GM12865 (cell line): Measurements from ENCODE around the gene CCDC8.

Experiments used
- DNase-seq: peaks from one replicate; pipeline ENCODE4 v3.0.0; 2010; ENCODE audit warnings: low read depth
- H3K4me3 ChIP-seq: 2 replicates; pipeline ENCODE4 v1.5.1; 2011; ENCODE audit warnings: mild to moderate bottlenecking, low read depth, low read length, control low read depth
- TF ChIP-seq, protein P1 (sequence below): IDR thresholded peaks from 2 replicates; pipeline ENCODE4 v1.5.1; 2011; ENCODE audit warnings: low read length, control low read depth, low read depth, inconsistent platforms; ENCODE audit not compliant: insufficient read depth; ENCODE audit errors: missing control alignments

CCDC8 gene

DNA sequence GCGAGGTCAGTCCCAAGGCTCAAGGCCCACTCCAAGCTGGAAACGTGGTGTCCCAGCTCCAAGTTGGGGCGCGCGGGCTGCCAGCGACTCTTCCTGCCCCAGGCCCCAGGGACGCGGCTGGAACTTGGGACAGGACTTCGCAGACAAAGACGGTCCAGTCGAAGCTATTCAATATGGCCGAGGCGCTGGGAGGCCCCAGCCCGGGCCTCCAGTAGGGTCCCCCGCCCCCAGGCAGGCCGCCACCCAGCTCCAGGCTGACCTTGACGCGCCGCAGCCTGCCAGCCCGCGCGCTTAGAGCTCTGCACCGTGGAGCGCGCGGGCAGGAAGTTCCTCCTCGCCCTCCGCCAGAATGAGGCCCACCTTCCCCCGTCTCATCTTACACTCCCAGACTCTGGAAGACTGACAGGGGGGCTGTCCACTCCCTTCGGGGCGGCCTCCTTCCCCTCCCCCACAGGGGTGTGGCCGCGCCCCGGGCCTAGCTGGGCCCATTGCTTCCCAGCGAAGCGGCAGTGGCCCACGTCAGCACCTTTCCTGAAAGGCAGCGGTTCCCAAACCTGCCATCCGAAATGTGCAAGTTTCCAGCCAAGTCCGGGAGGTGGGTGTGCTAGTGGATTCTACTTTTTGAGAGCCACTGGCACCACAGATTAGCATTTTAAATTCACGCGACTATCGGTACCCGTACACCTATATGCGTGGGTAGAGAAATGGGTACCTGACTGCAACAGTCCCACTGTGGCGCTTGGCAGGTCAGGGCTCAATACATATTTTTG, at the start of gene CCDC8:
Gene CCDC8 (minus strand): TSS at position 303 of the 770 bp plus-strand sequence. CDS start 754 bp downstream, outside the sequence.
- DNase-seq = no peak
- TF ChIP-seq, protein P1, sequence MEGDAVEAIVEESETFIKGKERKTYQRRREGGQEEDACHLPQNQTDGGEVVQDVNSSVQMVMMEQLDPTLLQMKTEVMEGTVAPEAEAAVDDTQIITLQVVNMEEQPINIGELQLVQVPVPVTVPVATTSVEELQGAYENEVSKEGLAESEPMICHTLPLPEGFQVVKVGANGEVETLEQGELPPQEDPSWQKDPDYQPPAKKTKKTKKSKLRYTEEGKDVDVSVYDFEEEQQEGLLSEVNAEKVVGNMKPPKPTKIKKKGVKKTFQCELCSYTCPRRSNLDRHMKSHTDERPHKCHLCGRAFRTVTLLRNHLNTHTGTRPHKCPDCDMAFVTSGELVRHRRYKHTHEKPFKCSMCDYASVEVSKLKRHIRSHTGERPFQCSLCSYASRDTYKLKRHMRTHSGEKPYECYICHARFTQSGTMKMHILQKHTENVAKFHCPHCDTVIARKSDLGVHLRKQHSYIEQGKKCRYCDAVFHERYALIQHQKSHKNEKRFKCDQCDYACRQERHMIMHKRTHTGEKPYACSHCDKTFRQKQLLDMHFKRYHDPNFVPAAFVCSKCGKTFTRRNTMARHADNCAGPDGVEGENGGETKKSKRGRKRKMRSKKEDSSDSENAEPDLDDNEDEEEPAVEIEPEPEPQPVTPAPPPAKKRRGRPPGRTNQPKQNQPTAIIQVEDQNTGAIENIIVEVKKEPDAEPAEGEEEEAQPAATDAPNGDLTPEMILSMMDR = no peak
- H3K4me3 ChIP-seq = no peak within 1 kb of the TSS

DNA sequence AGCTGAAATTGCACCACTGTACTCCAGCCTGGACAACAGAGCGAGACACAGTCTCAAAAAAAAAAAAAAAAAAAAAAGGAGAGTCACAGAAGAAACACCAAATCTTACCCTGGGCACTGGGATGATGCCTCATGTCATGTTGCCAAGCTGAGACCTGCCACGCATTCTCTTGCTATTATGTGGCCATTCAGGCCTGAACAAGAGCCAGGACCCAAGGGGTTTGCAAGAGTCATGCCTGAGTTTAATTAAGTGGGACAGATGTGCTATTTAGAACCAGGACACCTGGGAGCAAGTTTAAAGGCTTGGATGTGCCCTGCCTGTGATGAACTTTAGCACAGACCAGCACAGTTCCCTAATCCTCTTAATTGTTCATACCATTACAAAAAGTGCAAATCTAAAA, 48.2 kb upstream of the CCDC8 start:
- TF ChIP-seq, protein P1 = no peak
- H3K4me3 ChIP-seq = no peak overlapping the region
- no peak for DNase-seq

DNA sequence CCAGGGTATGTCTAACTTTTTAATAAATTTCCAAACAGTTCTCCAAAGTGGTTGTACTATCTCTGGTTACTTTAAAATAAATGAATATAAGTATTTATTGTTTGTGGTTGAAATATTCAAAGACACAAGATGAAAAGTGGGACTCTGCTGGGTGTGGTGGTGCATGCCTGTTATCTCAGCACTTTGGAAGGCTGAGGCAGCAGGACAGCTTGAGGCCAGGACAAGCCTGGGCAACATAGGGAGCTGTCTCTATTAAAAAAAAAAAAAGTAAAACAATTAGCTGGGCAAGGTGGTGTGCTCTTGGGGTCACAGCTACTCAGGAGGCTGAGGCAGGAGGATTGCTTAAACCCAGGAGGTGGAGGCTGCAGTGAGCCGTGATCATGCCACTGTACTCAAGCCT, 47.6 kb upstream of the CCDC8 start:
- TF ChIP-seq, protein P1 = no peak
- no peak for DNase-seq
- H3K4me3 ChIP-seq = no peak overlapping the region

DNA sequence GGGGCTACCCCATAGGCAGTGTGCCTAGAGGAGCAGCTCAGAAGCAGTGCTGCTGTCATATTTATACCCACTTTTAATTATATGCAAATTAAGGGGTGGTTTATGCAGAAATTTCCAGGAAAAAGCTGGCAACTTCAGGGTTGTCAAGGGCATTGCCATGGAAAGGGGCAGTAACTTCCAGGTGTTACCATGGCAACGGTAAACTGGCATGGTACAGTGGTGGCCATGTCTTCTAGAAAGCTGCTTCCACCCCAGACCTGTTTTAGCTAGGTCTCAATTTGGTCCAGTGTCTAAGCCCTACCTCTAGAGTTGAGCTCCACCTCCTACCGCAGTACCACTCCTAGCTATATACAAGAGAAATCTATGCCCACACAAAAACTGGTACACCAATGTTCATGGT, 46.7 kb upstream of the CCDC8 start:
- TF ChIP-seq, protein P1 = no peak
- no peak for DNase-seq
- H3K4me3 ChIP-seq = no peak overlapping the region

DNA sequence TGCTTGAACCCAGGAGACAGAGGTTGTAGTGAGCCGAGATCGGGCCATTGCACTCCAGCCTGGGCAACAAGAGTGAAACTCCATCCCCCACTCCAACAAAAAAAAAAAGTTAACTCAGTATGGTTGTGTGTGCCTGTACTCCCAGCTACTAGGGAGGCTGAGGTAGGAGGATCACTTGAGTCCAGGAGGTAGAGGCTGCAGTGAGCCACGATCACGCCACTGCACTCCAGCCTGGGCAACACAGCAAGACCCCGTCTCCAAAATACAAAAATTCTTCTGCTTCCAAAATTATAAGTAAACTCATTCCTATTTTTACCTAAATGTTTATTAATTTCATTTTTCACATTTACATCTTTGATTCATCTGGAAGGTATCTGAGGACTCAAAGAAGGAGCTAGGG, 43.6 kb upstream of the CCDC8 start:
- no peak for DNase-seq
- H3K4me3 ChIP-seq = no peak overlapping the region
- TF ChIP-seq, protein P1 = no peak

- DNase-seq = no peak
- H3K4me3 ChIP-seq = no peak overlapping the region
- TF ChIP-seq, protein P1 = no peak
Observed at GRCh38 chr19:46454244-46454643, 40.9 kb upstream of the CCDC8 start.

DNA sequence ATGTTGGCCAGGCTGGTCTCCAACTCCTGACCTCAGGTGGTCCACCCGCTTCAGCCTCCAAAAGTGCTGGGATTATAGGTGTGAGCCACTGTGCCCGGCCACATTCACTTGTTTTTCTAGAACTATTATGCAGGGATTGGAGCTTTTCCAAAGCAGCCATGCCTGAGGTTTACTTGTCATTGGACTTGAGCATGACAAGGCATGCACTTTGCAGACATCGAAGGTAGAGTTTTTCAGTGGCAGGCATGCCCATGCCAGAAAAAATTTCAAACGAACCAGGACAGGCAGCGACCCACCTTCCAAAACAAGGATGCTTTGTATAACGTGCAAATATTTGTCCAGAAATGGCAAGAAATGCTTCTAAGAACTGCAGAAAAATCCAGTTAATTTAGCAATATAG, 40.3 kb upstream of the CCDC8 start:
- no peak for DNase-seq
- TF ChIP-seq, protein P1 = no peak
- no peak overlapping the region for H3K4me3 ChIP-seq
